Keratinocyte (primary cell): ENCODE results near the gene ATG9B.

ENCODE experiments used
- CTCF ChIP-seq, 3 experiments: IDR thresholded peaks in 1 of 3; conservative IDR thresholded peaks in 1 of 3; optimal IDR thresholded peaks in 1 of 3; 2 replicates in 2 of 3; 3 replicates in 1 of 3; pipeline versions ENCODE3 to v1.5.1; 2011; ENCODE audit warnings: low read length in 3 of 3, mild to moderate bottlenecking in 3 of 3, moderate library complexity in 2 of 3, control low read depth in 1 of 3, inconsistent platforms in 1 of 3; ENCODE audit not compliant: insufficient read depth in 2 of 3; ENCODE audit errors: extremely low read depth in 1 of 3
- EZH2 ChIP-seq: IDR thresholded peaks from one replicate; pipeline ENCODE4 v1.6.1; 2012; ENCODE audit warnings: inconsistent platforms, mild to moderate bottlenecking, low read length, moderate library complexity

- TF ChIP-seq CTCF (optimal IDR thresholded peaks at IDR 0.05 in 1 of 3, IDR thresholded peaks at IDR 0.05 in 1 of 3, conservative IDR thresholded peaks at IDR 0.05 in 1 of 3; ENCODE audit: extremely low read depth in 1 of 3, insufficient read depth in 2 of 3, low read length in 3 of 3), result no peak
- no peak for TF ChIP-seq EZH2
Measured at GRCh38 chr7:151010307-151011096, 13.8 kb downstream of the ATG9B start.
